Stimulated activated CD4-positive, alpha-beta T cell treated with anti-CD3 and anti-CD28 coated beads, TNF-alpha, amount 100 ng/mL, for 48 hours (primary cell): Measurements from ENCODE around the gene OLIG2.

ENCODE experiments used
- DNase-seq, 3 donors: peaks; one replicate each; pipeline ENCODE4 v3.0.0-alpha.2; 2020; ENCODE audit warnings: low read depth in 3 of 3

OLIG2 gene

GRCh38 chr21:33033094-33033951 is 7.6 kb downstream of the OLIG2 start:
- DNase-seq = no peak

GRCh38 chr21:33033961-33034413 is 8.3 kb downstream of the OLIG2 start:
- no peak for DNase-seq

GRCh38 chr21:33035147-33035546 is 9.4 kb downstream of the OLIG2 start:
- no peak for DNase-seq

- no peak for DNase-seq
Measured at GRCh38 chr21:33036430-33037162, 10.9 kb downstream of the OLIG2 start.

- DNase-seq = no peak
Measured at GRCh38 chr21:33037501-33037900, 11.8 kb downstream of the OLIG2 start.

- no peak for DNase-seq
Measured at GRCh38 chr21:33039536-33039935, 13.8 kb downstream of the OLIG2 start.

GRCh38 chr21:33040215-33040614 is 14.5 kb downstream of the OLIG2 start:
- no peak for DNase-seq

- no peak for DNase-seq
Measured at GRCh38 chr21:33041981-33042380, 16.2 kb downstream of the OLIG2 start.

GRCh38 chr21:33042812-33043211 is 17.1 kb downstream of the OLIG2 start:
- no peak for DNase-seq

- no peak for DNase-seq
Measured at GRCh38 chr21:33046455-33046854, 20.7 kb downstream of the OLIG2 start.

- no peak for DNase-seq
Measured at GRCh38 chr21:33047231-33047630, 21.5 kb downstream of the OLIG2 start.

- no peak for DNase-seq
Measured at GRCh38 chr21:33051925-33052324, 26.2 kb downstream of the OLIG2 start.

GRCh38 chr21:33053951-33054350 is 28.2 kb downstream of the OLIG2 start:
- no peak for DNase-seq

GRCh38 chr21:33055991-33056390 is 30.3 kb downstream of the OLIG2 start:
- DNase-seq = no peak

GRCh38 chr21:33057385-33057940 is 31.7 kb downstream of the OLIG2 start:
- no peak for DNase-seq

- no peak for DNase-seq
Measured at GRCh38 chr21:33058527-33058926, 32.8 kb downstream of the OLIG2 start.

GRCh38 chr21:33058957-33059356 is 33.2 kb downstream of the OLIG2 start:
- DNase-seq = no peak

- no peak for DNase-seq
Measured at GRCh38 chr21:33059380-33059841, 33.7 kb downstream of the OLIG2 start.

GRCh38 chr21:33061233-33061632 is 35.5 kb downstream of the OLIG2 start:
- DNase-seq = no peak

GRCh38 chr21:33063375-33063883 is 37.7 kb downstream of the OLIG2 start:
- no peak for DNase-seq

GRCh38 chr21:33063907-33064622 is 38.3 kb downstream of the OLIG2 start:
- DNase-seq = no peak
